H4 (cell line): ENCODE measurements around the gene EPB41L5. TPM values are rescaled to one million over a fixed set of nuclear protein-coding genes. Genes with fewer than 3 reads are reported as not detected.
"Not testable (repeated sequence)": the region's sequence is repeated elsewhere in the genome, so short reads cannot be mapped to it uniquely, and the experiment has no call there.

Source experiments
- DNase-seq: peaks from one replicate; pipeline ENCODE4 v3.0.0-alpha.2; 2015; ENCODE audit warnings: low spot score
- total RNA-seq: library from RNA; depleted of rRNA; stranded (reverse); fragments of >200 nt; shearing (Covaris generic); gene quantifications from 2 replicates; pipeline ENCODE4 v1.2.3, GENCODE V29; 2014

EPB41L5 gene
- total RNA-seq, 1 experiment from 2014 or later: 6.6 TPM

DNA sequence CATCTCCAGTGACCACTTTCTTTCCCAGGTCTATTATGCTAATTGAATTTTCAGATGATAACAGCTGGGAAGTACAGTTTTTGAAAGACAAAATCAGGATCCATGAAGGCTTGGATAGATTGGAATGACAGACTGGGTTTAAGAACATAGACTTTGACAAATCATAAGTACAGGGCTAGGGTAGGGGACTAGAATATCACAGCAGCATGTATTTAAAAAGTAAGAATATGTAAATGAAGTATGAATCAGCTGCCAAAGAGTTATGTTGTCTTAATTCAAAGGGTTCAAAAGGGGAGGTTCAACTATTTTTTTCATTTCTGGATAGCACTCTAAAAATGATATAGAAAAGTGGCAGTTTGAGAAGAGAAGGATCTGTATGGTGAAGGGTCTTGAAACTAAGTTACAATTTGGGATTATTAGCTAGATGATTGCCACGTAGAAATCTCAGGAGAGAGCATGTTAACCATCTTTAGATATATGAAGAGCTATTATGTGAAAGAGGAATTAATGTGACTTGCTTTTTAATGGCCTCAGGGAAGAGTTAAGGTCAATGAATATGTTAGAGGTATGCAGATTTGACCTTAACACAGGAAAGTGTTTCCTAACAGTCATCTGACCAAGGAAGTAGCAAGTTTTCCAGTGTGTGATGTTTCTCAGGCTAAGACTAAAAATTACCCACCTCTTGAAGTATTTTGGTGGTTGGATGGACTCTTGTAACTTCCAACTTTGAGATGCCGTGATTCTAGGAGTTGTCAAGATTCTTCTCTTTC is 128.6 kb downstream of the EPB41L5 start:
- DNase-seq: no peak

DNA sequence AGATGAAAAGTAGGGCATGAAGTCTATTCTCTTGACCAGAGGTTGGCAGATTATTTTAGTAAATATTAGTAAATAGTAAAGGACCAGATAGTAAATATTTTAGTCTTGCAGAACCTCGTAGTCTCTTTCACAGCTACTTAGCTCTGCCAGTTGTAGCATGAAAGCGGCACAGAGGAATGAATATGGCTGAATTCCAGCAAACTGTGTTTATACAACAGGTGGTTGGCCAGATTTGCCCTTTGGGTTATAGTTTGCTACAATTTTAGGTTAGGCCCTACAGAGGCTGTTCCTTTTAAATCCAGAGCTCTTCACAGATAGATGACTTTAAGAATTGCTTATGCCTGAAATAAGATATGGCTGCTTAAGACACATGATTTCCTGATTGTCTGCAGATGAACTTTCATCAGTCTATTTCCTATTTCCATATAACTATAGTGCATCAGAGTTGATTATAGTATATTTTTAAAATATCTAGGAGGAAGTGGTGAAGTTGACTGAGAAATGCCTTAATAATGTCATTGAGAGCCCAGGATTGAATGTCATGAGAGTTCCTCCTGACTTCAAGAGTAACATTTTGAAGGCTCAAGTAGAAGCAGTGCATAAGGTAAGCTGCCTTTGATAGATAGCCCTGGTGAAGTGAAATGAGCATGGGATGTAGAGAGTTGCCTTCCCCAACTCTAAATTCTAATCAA is 129.8 kb downstream of the EPB41L5 start:
- DNase-seq: no peak

- no peak for DNase-seq
These were observed 135.4 kb downstream of the EPB41L5 start for GRCh38 chr2:120148229-120148628.

DNA sequence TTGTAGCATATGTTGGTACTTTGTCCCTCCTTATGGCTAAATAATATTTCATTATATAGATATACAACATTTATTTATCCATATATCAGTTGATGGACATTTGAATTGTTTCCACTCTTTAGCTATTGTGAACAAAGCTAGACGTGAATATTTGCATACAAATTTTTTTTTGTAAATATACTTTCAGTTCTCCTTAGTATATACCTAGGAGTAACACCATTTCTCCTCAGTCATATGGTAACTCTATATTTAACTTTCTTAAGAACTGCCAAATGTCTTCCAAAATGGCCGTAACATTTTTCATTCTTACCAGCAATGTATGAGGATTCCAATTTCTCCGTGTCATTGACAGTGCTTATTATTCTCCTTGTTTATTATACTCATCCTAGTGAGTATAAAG is 135.8 kb downstream of the EPB41L5 start:
- no peak for DNase-seq

- no peak for DNase-seq
These were observed 136.5 kb downstream of the EPB41L5 start for GRCh38 chr2:120149406-120149805.

DNA sequence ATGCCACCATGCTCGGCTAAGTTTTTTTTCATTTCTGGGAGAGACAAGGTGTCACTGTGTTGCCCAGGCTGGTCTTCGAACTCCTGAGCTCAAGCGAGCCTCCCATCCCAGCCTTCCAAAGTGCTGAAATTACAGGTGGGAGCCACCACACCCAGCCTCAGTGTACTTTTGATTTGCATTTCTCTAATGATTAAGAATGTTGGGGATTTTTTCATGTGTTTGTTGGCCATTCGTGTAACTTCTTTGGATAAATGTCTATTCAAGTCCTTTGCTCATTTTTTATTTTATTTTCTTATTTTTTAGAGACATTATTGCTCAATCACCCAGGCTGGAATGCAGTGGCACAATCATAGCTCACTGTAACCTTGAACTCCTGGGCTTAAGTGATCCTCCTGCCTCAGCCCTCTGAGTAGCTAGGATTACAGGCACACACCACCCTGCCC is 137.2 kb downstream of the EPB41L5 start:
- DNase-seq: no peak

GRCh38 chr2:120155308-120155707 is 142.4 kb downstream of the EPB41L5 start:
- DNase-seq: no peak

GRCh38 chr2:120158658-120159057 is 145.8 kb downstream of the EPB41L5 start:
- DNase-seq: not testable (repeated sequence)

- no peak for DNase-seq
These were observed 148.3 kb downstream of the EPB41L5 start for GRCh38 chr2:120161190-120161589.

DNA sequence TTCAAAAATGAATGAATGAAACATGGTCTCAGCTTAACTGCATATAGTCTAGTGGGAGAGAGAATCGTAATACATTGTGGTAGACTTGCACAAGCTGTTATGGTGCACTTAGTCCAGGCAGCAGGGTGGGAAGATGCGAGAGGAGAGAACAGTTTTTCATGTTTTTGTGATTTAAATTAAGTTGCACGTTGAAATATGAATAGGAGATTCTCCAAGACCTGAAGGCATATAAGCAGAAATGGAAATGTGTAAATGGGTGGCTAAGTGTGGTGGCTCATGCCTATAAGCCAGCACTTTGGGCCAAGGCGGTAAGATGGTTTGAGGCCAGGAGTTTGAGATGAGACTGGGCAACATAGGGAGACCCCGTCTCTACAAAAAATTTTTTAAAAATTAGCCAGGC is 149.8 kb downstream of the EPB41L5 start:
- DNase-seq: no peak

DNA sequence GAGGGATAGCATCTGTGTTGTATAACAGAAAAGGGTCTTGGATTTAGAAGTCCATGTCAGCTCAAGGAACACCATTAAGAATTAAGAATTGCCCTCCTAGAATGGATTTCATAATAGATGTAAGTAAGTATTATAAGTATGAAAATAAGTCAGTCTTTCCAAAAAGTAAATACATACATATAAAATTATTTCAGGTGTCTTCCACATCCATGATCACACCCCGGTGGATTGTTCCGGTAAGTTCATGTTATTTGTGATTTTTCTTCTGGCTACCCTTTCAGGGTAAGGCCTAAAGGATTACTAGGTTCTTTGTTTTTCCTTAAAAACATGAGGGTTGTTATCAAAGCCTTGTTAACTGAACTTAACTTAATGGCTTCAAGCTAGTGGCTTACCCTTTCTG is 154.4 kb downstream of the EPB41L5 start:
- no peak for DNase-seq

GRCh38 chr2:120169020-120169419 is 156.1 kb downstream of the EPB41L5 start:
- no peak for DNase-seq

- peak; percentile 36 for DNase-seq
These were observed 162.2 kb downstream of the EPB41L5 start for GRCh38 chr2:120174963-120175581.

- no peak for DNase-seq
These were observed 163.6 kb downstream of the EPB41L5 start for GRCh38 chr2:120176526-120176925.

- no peak for DNase-seq
These were observed 164.2 kb downstream of the EPB41L5 start for GRCh38 chr2:120177001-120177621.

- no peak for DNase-seq
These were observed 165.1 kb downstream of the EPB41L5 start for GRCh38 chr2:120177973-120178372.

- DNase-seq: no peak
These were observed 166.5 kb downstream of the EPB41L5 start for GRCh38 chr2:120179396-120179795.

GRCh38 chr2:120180066-120180465 is 167.2 kb downstream of the EPB41L5 start:
- DNase-seq: no peak

- DNase-seq: no peak
These were observed 169.2 kb downstream of the EPB41L5 start for GRCh38 chr2:120182019-120182560.

- DNase-seq: no peak
These were observed 176.3 kb downstream of the EPB41L5 start for GRCh38 chr2:120189189-120189588.

DNA sequence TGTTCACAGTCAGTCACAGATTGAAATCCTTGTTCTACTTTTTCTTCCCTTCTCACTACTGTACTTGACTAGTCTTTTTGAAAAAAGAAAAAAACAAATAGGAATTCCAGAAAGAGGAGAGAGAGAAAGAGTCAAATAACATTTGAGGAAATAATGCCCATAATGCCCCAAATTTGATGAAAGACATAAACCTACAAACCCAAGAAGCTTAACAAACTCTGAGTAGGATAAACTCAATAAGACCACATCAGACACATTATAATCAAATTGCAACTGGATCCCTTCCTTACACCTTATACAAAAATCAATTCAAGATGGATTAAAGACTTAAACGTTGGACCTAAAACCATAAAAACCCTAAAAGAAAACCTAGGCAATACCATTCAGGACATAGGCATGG is 179.4 kb downstream of the EPB41L5 start:
- DNase-seq: no peak

DNA sequence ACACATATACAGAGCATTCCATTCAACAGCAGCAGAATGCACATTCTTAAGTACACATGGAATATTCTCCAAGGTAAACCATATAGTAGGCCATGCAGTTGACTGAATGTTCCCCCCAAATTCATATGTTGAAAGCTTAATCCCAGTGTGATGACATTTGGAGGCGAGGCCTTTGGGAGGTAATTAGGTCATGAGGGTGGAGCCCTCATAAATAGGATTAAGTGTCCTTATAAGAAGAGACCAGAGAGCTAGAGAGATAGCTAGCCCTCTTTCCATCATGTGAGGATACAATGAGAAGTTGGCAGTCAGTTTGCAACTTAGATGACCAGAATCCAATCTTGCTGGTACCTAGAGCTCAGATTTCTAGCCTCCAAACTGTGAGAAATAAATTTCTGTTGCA is 182.7 kb downstream of the EPB41L5 start:
- DNase-seq: no peak
